ENCODE results near the gene GGN. TPM values are rescaled to one million over a fixed set of nuclear protein-coding genes. Genes with fewer than 3 reads are reported as not detected.

Gene GGN
- total and polyA plus RNA-seq, 2 of the 13 experiments (the other 11 are each of a cell fraction or from before 2014, with no cell fraction given), result not detected

GRCh38 chr19:38424272-38424671 lies 36.4 kb upstream of the GGN start:
- Histone ChIP-seq H3K79me2 (ENCODE audit: insufficient read depth, low read length) (no peaks in the 10 kb centered on the region), H3K27ac (ENCODE audit: extremely low read length, insufficient read depth, low read length) (no peak overlapping the region), H3K9me3 (ENCODE audit: low read length) (no peaks in the 10 kb centered on the region), H4K20me1 (ENCODE audit: insufficient read depth, low read length) (no peaks in the 10 kb centered on the region), H3K36me3 (replicated peaks in 1 of 2; ENCODE audit: control insufficient read depth in 1 of 2, insufficient read depth in 2 of 2, low read length in 2 of 2) (no peaks in the 10 kb centered on the region), H2AFZ (ENCODE audit: low read length) (no peak overlapping the region), H3K27me3 (ENCODE audit: control insufficient read depth in 1 of 2, insufficient read depth in 2 of 2, low read length in 2 of 2) (peaks cover 3 to 19% of the 10 kb centered on the region in 2 experiments; a peak in 3 of 5 replicates), H3K4me2 (ENCODE audit: low read depth, low read length) (no peak overlapping the region), H3K4me1 (ENCODE audit: insufficient read depth, low read length) (no peaks in the 10 kb centered on the region), H3K4me3 (replicated peaks in 1 of 3; ENCODE audit: insufficient read depth in 1 of 3, low read depth in 2 of 3, low read length in 3 of 3) (no peak overlapping the region), H3K9ac (ENCODE audit: insufficient read depth, low read depth, low read length) (no peak overlapping the region)
- POLR2A ChIA-PET, result no interaction called here
- ATAC-seq, result no peak
- in situ Hi-C loops (cut with HindIII; ENCODE audit: extremely low pct_ligation_motif_present, low pct_unique_long_range_greater_than_20kb), result no loop called here
- no peak for DNase-seq (ENCODE audit: low spot score)
- TF ChIP-seq CREB1 (IDR thresholded peaks at IDR 0.05), result no peak
- no peak for TF ChIP-seq CREB1 (CRISPR knock-in tag; IDR thresholded peaks at IDR 0.05)
- TF ChIP-seq ZNF737 (CRISPR knock-in tag; IDR thresholded peaks at IDR 0.05; ENCODE audit: borderline replicate concordance), result no peak
- no peak for TF ChIP-seq SP5 (CRISPR knock-in tag; IDR thresholded peaks at IDR 0.05; ENCODE audit: borderline replicate concordance, low read depth)
- TF ChIP-seq SIX1 (CRISPR knock-in tag; IDR thresholded peaks at IDR 0.05; ENCODE audit: borderline replicate concordance), result no peak
- TF ChIP-seq ZNF557 (CRISPR knock-in tag; IDR thresholded peaks at IDR 0.05), result no peak
- TF ChIP-seq RBM39 (IDR thresholded peaks at IDR 0.05; ENCODE audit: low read depth, low read length, poor library complexity, severe bottlenecking), result no peak
- peak; percentile 63 for TF ChIP-seq CEBPG (CRISPR knock-in tag; IDR thresholded peaks at IDR 0.05)
- TF ChIP-seq ZNF678 (CRISPR knock-in tag; IDR thresholded peaks at IDR 0.05), result no peak
- TF ChIP-seq CEBPB (IDR thresholded peaks at IDR 0.05; ENCODE audit: borderline replicate concordance, low read depth, low read length), result peak; percentile 69
- no peak for TF ChIP-seq SCMH1 (CRISPR knock-in tag; IDR thresholded peaks at IDR 0.05; ENCODE audit: borderline replicate concordance)
- TF ChIP-seq ZNF761 (CRISPR knock-in tag; conservative IDR thresholded peaks at IDR 0.05), result no peak
- TF ChIP-seq SETDB1 (CRISPR knock-in tag; IDR thresholded peaks at IDR 0.05; ENCODE audit: borderline replicate concordance), result no peak
- TF ChIP-seq HNF4A (CRISPR knock-in tag; IDR thresholded peaks at IDR 0.05), result peak; percentile 25; the same call in 1 of the 2 replicates
- TF ChIP-seq, protein P1, sequence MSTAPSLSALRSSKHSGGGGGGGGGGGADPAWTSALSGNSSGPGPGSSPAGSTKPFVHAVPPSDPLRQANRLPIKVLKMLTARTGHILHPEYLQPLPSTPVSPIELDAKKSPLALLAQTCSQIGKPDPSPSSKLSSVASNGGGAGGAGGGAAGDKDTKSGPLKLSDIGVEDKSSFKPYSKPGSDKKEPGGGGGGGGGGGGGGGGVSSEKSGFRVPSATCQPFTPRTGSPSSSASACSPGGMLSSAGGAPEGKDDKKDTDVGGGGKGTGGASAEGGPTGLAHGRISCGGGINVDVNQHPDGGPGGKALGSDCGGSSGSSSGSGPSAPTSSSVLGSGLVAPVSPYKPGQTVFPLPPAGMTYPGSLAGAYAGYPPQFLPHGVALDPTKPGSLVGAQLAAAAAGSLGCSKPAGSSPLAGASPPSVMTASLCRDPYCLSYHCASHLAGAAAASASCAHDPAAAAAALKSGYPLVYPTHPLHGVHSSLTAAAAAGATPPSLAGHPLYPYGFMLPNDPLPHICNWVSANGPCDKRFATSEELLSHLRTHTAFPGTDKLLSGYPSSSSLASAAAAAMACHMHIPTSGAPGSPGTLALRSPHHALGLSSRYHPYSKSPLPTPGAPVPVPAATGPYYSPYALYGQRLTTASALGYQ (CRISPR knock-in tag; IDR thresholded peaks at IDR 0.05), result no peak
- no peak for TF ChIP-seq ZBTB25 (CRISPR knock-in tag; IDR thresholded peaks at IDR 0.05)
- TF ChIP-seq TBL1XR1 (IDR thresholded peaks at IDR 0.05; ENCODE audit: borderline replicate concordance, low read length, partially characterized antibody), result no peak
- TF ChIP-seq ZNF101 (CRISPR knock-in tag; IDR thresholded peaks at IDR 0.05; ENCODE audit: borderline replicate concordance, low read depth), result no peak
- TF ChIP-seq ZUFSP (CRISPR knock-in tag; IDR thresholded peaks at IDR 0.05; ENCODE audit: borderline replicate concordance), result no peak
- TF ChIP-seq MYNN (CRISPR knock-in tag; IDR thresholded peaks at IDR 0.05; ENCODE audit: low read depth), result no peak
- CTCF ChIA-PET (ENCODE audit: low intra/inter-chr PET ratio, low total read pairs), result no interaction called here
- WGBS (ENCODE audit: low lambda C conversion rate), result 34% methylated on average over 4 of the region's 5 CpGs
- FAIRE-seq, result no peak
- BruUV-seq (replicated peaks), result no TSS peak
- intact Hi-C loops (cut with micrococcal nuclease; ENCODE audit: unreplicated experiment), result no loop called here
